ENCODE data around the gene SLX9. TPM values are rescaled to one million over a fixed set of nuclear protein-coding genes. Genes with fewer than 3 reads are reported as not detected.

SLX9 gene
- total and polyA plus RNA-seq, 12 donors: 11.1 to 45.3 (median 23.7) TPM

GRCh38 chr21:44930543-44930981 is 9.3 kb upstream of the SLX9 start:
- H3K27me3 ChIP-seq: peaks cover 21% of the 10 kb centered on the region
- WGBS, 4 donors: 31 to 37% (median 35%) methylated on average over 12 of the region's 12 CpGs

GRCh38 chr21:44931137-44931500 is 8.7 kb upstream of the SLX9 start:
- H3K9me3 ChIP-seq (replicated peaks in 1 of 3): no peaks in the 10 kb centered on the region
- WGBS, 4 donors: 3 to 5% (median 3%) methylated on average over 14 to 19 of the region's 19 CpGs
- H3K4me1 ChIP-seq (replicated peaks in 1 of 2): peaks cover 17 to 28% of the 10 kb centered on the region in 2 donors
- intact Hi-C loops (cut with DNase I): loop anchor here (2.0 to 5.0 kb wide), 2 partner anchors 34 kb away; no protein-coding TSS in a partner anchor
- no peaks in the 10 kb centered on the region for H3K36me3 ChIP-seq (replicated peaks in 1 of 2)
- peaks cover 20% of the 10 kb centered on the region for H3K27me3 ChIP-seq
- DNase-seq: peak in 3 of 7 donors; percentile 38 to 67 (median 54)
- TF ChIP-seq POLR2A (IDR thresholded peaks at IDR 0.05) (no peak), CTCF (IDR thresholded peaks at IDR 0.05) (no peak)
- peak overlapping the region in 2 of 5 donors; percentile 12 to 42 for H3K27ac ChIP-seq
- H3K4me3 ChIP-seq: peak overlapping the region in 1 of 4 donors; percentile 48

More at GRCh38 chr21:44930543-44930981, 9.3 kb upstream of the SLX9 start:
- intact Hi-C loops (cut with DNase I): loop anchor here (2.0 to 5.0 kb wide), 2 partner anchors 33 to 34 kb away; no protein-coding TSS in a partner anchor
- Histone ChIP-seq H3K27ac (peak overlapping the region in 2 of 5 donors; percentile 12 to 42), H3K4me1 (replicated peaks in 1 of 2) (peaks cover 17 to 28% of the 10 kb centered on the region in 2 donors), H3K36me3 (replicated peaks in 1 of 2) (no peaks in the 10 kb centered on the region), H3K4me3 (no peak overlapping the region), H3K9me3 (replicated peaks in 1 of 3) (no peaks in the 10 kb centered on the region)
- no peak for DNase-seq
- no peak for TF ChIP-seq CTCF (IDR thresholded peaks at IDR 0.05)
- TF ChIP-seq POLR2A (IDR thresholded peaks at IDR 0.05): no peak

DNA sequence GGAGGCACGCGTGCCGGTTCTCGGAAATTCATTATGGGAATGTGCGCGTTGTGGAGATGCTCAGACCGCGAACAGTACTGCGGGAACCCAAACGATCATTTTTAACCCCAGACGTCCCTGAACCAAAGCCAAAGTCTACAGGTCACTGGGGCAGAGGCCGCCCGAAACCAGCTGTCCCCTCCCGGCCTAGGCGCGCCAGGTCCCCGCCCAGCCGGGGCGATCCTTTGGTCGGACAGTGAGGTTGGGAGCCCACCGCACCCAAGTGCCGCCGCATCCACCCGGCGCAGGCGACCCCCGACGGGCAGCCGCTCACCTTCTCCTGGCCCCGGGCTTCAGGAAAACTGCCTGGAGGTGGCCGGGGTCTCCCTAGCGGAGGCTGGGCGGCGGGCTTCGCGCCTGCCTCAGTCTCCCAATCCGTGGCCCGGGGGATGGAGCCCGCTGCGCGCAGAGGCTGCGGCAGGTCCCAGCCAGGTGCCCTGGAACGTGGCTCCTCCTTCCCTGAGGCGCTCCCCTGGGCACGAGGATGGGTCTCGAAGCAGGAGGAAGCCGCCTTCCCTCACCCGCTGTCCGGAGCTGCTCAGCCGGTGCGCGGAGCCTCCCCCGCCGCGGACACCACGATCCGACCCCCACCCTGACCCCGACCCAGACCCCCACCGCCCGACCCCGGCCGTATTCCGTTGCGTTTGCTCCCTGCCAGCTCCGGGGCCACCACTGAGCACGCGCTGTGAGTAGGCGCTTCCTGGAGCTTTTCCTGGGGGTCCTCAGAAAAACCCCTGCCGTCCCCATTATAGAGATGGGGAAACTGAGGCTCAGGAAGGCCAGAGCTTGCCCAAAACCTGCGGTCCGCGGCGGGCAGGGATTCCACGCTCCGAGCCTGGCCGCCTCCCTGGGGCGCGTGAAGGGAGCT is 8.1 kb upstream of the SLX9 start:
- DNase-seq: no peak

More for the DNA sequence above, 8.1 kb upstream of the SLX9 start:
- intact Hi-C loops (cut with DNase I): loop anchor here (2.0 to 5.0 kb wide), 2 partner anchors 34 to 35 kb away; no protein-coding TSS in a partner anchor
- TF ChIP-seq POLR2A (IDR thresholded peaks at IDR 0.05): no peak
- TF ChIP-seq CTCF (IDR thresholded peaks at IDR 0.05): no peak
- peak overlapping the region in 2 of 4 donors; percentile 19 to 48 for H3K4me3 ChIP-seq
- peaks cover 17 to 28% of the 10 kb centered on the region in 2 donors for H3K4me1 ChIP-seq (replicated peaks in 1 of 2)
- peaks cover 14% of the 10 kb centered on the region for H3K27me3 ChIP-seq
- WGBS, 4 donors: 1 to 2% (median 1%) methylated on average over 24 to 78 of the region's 78 CpGs
- no peaks in the 10 kb centered on the region for H3K9me3 ChIP-seq (replicated peaks in 1 of 3)
- H3K36me3 ChIP-seq (replicated peaks in 1 of 2): no peaks in the 10 kb centered on the region
- peak overlapping the region in 1 of 5 donors; percentile 42 for H3K27ac ChIP-seq
